T-helper 9 cell (primary cell): ENCODE data around the gene IL12B.
"Not testable (repeated sequence)": the region's sequence is repeated elsewhere in the genome, so short reads cannot be mapped to it uniquely, and the experiment has no call there.

Experiments
- DNase-seq: peaks from one replicate; pipeline ENCODE4 v3.0.0-alpha.2; 2020

The IL12B gene

GRCh38 chr5:159332800-159333544 is 2.7 kb upstream of the IL12B start:
- no peak for DNase-seq

GRCh38 chr5:159331093-159331973 is 1.0 kb upstream of the IL12B start:
- peak; percentile 76 for DNase-seq

- no peak for DNase-seq
Observed at GRCh38 chr5:159324986-159325385, 5.3 kb downstream of the IL12B start.

GRCh38 chr5:159324102-159324755 is 6.1 kb downstream of the IL12B start:
- DNase-seq, result no peak

- DNase-seq, result no peak
Observed at GRCh38 chr5:159322180-159322579, 8.1 kb downstream of the IL12B start.

- no peak for DNase-seq
Observed at GRCh38 chr5:159319832-159320231, 10.5 kb downstream of the IL12B start.

GRCh38 chr5:159319363-159319762 is 10.9 kb downstream of the IL12B start:
- no peak for DNase-seq

- DNase-seq, result no peak
Observed at GRCh38 chr5:159318448-159318847, 11.8 kb downstream of the IL12B start.

GRCh38 chr5:159317849-159318248 is 12.4 kb downstream of the IL12B start:
- DNase-seq, result no peak

GRCh38 chr5:159316519-159317383 is 13.5 kb downstream of the IL12B start:
- DNase-seq, result peak; percentile 15

GRCh38 chr5:159313197-159313596 is 17.1 kb downstream of the IL12B start:
- DNase-seq, result no peak

- DNase-seq, result no peak
Observed at GRCh38 chr5:159311063-159311462, 19.2 kb downstream of the IL12B start.

- peak; percentile 1 for DNase-seq
Observed at GRCh38 chr5:159310511-159310910, 19.8 kb downstream of the IL12B start.

- DNase-seq, result no peak
Observed at GRCh38 chr5:159309689-159310433, 20.4 kb downstream of the IL12B start.

GRCh38 chr5:159304961-159305595 is 25.2 kb downstream of the IL12B start:
- no peak for DNase-seq

GRCh38 chr5:159303286-159303685 is 27.0 kb downstream of the IL12B start:
- no peak for DNase-seq

GRCh38 chr5:159301929-159302860 is 28.1 kb downstream of the IL12B start:
- not testable (repeated sequence) for DNase-seq

- no peak for DNase-seq
Observed at GRCh38 chr5:159301466-159301865, 28.8 kb downstream of the IL12B start.

GRCh38 chr5:159297300-159297699 is 33.0 kb downstream of the IL12B start:
- DNase-seq, result not testable (repeated sequence)

GRCh38 chr5:159294921-159295320 is 35.4 kb downstream of the IL12B start:
- DNase-seq, result no peak
